HUDEP-2 (cell line): ENCODE measurements around the gene CRACDL.
"Not testable (repeated sequence)": the region's sequence is repeated elsewhere in the genome, so short reads cannot be mapped to it uniquely, and the experiment has no call there.

Experiments
- DNase-seq, 76 experiments: peaks; one replicate each; lab custom pipeline; 2025; ENCODE audit not compliant: unreplicated experiment in 76 of 76; lab: John Stamatoyannopoulos, UW

The CRACDL gene

DNA sequence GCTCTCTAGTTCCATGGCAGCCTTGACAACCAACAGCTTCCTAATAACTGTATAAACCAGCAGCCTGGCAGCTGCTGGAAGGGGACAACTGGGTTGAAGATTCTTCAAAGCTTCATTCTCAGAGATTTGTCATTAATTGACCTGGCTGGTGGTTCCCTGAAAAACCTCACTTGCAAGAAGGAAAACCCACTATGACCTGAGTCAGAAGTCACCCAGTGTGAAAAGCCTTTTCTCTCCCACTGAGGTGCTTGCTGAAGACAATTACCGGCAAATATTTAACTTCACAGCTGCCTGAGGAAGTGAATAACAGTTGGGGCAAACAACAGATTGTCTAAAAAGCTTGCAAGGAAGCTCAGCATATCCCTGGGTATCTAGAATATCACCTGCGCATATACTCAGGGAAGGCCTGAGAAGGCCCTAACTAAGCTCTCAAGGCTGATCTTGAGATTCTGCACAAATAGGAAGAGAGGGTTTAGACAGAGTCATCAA lies 49.9 kb downstream of the CRACDL start:
- DNase-seq = no peak

DNA sequence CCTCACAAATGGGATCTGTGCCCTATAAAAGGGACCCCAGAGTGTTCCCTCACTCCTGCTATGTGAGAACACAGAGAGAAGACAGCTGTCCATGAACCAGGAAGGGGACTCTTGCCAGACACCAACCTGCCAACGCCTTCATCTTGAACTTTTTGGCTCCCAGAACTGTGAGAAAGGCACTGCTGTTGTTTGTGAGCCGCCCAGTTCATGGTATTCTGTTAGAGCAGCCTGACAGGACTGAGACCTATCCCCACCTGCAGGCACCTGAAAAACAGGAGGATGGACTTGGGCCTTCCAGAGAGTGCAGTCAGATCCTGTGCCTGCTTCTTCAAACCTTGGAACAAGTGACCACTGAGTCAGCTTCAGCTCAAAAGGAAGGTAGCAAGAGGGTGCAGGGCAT lies 51.4 kb downstream of the CRACDL start:
- DNase-seq = no peak

DNA sequence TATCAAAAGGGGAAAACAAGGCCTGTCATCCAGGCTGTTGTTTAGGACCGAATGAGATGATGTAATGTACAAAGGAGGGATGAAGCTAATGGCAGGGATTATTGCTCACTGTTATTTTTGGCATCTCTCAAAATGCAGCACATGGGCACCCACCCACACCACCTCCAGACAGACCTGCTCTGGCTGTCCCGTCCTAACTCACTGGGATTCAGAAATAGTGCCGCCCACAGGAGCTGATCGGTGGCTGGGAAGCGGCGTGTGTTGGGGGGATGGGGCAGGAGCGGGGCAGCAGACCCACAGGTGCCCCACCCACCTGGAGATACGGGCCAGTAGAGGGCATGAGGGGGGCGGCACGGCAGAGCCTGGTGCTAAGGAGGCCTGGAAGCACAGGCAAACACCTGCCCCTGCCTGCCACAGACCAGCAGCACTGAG lies 52.2 kb downstream of the CRACDL start:
- no peak for DNase-seq

DNA sequence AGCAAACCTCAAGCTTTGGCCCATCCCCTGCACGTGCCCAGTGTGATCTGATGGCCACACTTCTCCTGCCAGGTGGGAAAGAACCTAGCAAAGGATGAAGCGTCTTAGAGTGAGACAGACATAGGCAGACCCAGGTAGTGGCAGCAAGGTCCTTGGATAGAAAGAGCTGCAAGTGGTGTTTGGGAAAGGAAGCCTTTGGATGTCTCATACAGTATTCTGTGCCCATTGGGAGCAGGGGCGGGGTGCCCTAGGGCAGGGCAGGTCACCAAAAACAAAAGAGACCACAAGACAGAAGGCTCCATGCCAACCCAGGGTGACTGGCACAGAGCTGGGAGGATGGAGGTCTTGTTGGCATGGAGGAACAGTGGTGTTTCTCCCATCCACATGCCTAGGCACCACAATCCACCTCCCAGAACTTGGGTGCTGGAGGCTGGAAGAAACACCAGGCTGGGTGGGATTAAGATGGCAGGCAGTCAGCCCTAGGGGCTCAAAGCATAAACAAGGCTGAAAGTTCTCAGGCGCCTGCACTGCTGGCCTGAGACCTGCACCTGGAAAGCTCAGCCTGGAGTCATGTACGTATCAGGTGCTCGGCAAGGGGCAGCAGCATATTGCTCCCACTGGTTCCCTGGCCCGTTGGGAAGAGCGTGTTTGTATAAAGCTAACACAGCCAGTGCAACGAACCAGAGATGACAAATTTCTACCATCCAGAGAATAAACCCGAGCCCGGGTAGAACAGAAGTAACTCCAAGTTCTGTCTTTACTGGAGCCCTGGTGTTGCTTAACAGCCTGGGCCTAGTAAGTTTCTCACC lies 52.9 kb downstream of the CRACDL start:
- DNase-seq = no peak

DNA sequence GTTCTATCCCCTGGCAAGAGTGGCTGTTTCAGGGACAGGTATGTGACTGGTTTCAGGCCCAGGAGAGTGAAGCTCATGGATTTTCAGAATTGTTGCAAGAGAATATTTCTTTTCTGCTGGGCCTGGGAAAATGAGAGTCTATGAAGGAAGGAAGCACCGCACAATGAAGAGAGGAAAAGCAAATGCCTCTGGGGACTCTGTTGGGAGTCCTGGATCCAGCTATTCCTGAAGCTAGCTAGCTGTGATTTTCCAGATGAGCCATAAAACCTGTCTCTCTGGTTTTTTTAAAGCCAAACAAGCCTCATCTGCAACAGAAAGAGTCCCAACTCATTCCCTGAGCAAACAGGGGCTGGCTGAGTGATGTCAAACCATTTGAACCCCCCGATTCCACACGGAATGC lies 53.7 kb downstream of the CRACDL start:
- no peak for DNase-seq

DNA sequence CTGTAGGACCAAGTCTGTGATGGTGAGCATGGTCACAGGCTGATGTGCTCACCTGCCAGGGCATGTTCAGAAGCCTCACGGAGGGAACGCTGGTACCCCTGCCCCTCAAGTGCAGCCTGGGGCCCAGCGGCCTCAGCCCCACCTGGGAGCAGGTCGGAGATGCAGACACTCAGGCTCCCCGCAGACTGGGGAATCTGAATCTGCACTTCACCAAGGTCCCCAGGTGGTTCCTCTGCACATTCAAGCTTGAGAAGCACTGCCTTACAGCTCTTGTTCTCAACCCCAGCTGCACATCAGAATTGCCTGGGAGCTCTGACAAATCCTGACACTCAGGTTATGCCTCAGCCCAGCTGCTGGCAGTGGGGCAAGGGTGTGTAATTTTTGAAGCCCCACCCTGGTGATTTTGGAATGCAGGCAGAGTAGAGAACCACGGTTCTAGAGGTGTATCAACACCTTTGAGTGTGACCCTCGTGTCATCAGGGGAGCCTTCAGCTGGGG lies 54.8 kb downstream of the CRACDL start:
- DNase-seq = no peak

DNA sequence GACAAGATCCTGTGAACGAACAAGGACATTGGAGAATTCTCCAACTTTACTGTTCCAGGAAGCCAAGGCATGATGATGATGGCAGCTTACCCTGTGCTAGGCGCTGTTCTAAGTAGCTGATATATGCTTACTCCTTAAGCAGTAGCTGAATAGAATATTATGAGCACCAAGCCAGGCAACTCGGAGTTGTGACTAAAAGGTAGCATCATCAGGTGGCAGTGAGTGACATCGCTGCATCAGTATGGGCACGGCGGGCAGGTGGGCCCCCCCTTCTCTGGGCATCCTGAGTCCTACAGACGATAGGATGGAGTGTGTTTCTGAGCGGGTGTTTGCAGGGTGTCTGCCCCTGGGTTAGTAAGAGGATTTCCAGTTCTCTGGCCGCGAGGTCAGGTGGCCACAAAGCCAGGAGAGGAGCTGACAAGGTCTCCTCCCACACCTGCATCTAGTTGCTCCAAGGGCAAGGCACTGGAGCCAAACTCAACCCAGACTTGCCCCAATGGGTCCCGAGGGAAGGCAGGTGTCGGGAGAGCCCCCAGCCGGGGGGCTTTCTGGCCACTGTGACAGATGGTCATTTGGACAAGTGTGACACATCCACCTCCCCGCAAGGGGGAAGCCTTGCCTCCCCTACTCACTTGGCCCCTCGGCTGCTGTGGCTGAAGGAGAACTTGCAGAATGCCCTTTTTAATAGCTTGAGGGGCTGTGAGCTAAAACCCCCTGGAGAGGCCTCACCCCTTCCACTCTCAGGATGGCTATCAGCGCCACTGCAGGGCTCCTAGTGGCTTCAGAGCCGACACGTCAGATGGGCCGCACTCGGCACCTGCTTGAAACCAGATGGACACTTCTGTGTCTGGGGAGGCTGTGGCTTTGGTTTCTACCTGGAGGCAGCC lies 55.5 kb downstream of the CRACDL start:
- DNase-seq = no peak

DNA sequence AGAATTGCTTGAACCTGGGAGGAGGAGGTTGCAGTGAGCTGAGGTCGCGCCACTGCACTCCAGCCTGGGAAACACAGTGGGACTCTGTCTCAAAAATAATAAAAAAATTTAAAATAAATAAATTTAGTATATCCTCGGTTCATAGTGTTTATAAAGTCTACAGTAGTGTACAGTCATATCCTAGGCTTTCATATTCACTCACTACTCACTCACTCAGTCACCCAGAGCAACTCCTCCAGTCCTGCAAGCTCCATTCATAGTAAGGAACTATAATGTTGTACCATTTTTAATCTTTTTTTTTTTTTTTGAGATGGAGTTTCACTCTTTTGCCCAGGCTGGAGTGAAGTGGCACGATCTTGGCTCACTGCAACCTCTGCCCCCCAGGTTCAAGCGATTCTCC lies 58.4 kb downstream of the CRACDL start:
- DNase-seq = not testable (repeated sequence)

DNA sequence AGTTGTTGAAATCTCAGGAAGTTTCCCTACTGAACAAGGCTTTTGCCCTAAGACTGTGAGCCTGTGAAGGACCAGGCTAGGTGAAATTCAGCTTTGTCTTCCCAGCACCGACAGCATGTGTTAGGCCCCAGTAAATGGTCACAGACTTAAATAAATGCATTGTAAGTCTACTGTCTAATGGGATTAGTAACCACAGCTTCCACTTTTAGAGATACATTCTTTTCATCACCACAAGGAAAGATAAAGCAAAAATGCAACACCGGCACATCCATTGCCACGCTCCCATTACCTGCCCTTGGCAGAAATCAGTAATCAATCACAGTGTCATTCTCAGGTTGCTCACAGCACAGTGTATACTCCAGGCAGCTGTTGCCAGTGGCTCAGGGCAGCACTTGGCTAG lies 59.3 kb downstream of the CRACDL start:
- DNase-seq = no peak

DNA sequence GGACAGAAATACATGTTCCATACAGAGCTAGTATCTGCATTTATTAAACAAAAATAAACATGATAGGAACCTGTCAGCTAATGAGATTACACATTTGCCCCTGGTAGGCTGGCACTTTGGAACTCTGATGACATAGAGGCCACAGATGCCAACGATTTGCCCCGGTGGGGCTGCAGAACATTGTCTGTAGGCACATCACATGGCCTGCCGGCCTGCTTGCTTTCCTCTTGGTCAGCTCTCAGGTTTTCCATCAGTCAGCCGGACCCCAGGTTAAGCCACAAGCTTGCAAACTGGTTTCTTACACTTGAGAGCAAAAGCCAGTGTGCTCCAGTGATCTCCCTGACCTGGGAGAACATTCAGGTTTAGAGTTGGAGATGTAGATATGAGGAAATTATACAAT lies 60.3 kb downstream of the CRACDL start:
- no peak for DNase-seq

DNA sequence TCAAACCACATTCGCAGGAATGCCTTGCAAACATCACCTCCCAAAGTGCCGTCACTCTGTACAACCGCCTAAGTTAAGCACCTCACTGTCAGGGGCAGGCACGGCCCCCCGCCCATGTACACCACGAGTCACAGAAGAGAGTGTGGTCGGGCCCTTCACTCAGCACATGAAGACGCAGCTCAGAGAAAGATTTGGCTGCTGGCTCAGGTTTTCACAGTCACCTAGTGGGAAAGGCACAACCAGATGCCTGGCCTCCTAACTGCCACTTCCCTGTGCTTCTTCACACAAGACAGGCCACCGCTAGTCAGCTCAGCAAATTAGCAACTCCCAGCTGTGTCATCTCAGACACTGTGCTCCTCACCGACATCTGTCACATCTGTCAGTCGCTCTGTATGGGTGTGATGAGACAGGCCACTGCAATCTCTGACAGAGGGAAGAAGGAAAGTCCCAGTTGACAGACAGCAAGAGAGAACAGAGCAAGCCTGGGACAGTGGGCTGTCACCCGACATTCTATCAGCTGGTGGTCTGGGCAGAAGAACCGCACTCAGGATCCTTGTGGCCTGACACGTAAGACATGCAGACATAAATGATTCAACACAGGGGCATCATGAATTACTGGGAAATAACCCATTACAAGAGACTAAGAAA lies 60.8 kb downstream of the CRACDL start:
- DNase-seq = no peak

DNA sequence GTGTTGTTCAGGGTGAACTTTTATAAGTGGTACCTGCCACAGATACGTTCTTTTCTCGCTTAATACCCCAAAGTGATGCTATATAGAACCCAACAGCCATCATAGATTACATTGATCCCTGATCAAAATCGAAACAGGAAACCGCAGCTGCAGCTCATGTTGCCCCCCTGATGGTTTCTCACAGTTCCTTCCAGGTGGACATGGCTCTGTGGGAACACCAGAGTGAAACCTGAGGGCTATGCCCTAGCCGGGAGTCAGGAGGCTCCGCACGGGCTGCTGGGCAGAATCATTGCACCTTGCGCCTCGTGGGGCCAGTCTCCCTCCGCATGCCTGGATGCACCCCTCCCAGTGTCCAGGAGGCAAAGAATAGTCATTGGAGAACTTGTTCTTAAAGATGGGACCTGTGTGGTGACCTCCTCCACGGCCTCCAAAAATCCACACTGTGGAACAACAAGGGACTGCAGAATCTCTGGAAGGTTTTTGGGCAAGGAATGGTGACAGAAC lies 61.8 kb downstream of the CRACDL start:
- no peak for DNase-seq

DNA sequence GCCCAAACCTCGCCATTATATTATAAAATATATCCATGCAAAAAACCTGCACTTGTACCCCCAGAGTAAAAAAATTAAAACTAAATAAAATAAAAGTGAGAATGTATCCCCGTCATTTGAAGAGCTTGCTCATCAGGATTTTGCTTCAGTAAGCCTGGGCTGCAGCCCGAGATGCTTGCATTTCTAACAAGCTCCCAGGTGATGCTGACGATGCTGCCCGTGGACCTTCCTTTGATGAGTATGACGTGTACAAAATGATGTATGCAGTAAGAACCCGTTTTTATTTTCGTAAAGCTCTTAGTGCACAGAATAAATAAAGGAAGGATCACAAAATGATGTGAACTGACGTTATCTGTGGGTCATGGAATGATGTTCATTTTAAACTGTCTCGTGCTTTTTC lies 63.5 kb downstream of the CRACDL start:
- DNase-seq = no peak

DNA sequence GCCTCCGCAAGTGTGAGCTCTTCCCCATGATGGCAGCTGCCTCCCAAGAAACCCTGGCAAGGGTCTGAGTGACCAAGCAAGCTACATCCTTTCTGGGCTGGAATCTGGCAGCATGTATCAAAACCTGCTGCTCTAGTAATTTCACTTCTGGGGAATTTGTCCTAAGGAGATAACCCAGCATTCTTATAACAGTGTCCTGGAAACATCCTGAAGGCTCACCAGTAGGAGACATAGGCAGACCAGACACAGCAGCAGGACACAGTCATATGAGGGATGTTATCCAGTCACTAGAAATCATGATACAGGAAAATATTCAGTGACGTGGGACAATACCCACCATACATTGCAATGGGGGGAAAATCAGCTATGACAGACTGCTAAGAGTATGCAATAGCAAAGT lies 64.5 kb downstream of the CRACDL start:
- DNase-seq = no peak

DNA sequence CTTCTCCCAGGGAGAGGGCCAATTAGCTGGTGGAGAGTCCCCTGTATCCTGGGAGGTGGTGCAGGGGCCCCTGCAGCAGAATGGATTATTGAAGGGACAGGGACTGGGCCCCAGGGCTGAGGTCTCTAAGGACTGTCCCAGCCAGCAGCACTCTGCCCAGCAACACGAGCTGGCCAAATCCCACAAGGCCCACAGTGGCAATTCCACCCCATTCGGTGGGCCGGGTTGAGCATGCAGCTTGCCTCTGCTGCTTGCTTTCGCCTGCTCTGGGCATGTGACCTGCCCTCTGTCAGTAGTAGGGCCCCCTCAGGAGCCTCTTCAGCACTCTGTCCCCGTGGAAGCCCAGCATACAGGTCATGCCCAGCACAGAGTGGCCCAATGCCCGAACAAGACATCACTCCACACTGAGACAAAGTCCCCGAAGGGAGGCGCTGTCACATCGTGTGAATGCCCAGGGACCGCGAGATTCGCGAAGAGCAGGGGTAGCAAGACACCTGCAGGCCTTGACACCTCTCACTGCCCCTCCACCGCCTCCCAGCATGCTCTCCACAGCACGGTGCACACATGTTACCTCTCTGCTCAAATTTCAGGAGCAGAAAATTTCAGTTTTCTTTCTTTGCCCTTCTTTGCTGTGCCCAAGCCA lies 65.4 kb downstream of the CRACDL start:
- no peak for DNase-seq

DNA sequence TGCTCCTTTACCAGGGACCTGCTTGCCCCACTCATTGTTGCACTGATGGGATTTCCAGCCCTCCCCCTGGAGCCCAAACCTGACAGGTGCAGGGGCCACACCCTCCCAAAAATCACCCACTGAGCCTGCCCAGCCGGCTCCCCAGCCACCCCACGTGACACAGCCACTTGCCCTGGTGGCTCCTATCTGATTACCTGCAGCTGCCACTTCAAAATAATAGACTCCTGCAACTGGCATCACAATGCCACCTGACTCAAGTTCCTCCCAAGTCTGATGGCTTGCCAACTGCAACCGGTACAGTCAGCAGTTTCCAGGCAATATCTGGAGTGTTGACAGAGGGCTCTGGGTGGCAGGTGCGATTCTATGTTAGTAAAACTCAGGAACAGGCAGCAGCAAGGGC lies 66.2 kb downstream of the CRACDL start:
- DNase-seq = no peak

DNA sequence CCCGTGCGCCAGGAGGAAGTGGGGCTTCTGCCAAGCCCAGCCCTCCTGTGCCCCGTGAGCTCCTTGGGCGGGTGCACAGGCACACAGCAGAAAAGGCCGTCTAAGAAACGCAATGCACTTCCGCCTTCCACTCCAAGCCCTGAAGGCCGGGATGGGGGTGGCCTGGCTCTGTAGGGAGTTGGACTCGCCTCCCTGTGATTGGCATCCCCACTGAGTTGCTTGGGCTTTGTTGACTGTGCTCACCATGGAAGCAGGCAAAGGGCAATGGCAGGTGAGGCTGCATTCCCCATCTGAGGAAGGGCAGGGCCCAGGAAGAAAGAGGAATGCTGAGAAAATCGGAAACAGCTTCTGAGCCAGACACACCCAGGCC lies 66.8 kb downstream of the CRACDL start:
- DNase-seq = no peak

DNA sequence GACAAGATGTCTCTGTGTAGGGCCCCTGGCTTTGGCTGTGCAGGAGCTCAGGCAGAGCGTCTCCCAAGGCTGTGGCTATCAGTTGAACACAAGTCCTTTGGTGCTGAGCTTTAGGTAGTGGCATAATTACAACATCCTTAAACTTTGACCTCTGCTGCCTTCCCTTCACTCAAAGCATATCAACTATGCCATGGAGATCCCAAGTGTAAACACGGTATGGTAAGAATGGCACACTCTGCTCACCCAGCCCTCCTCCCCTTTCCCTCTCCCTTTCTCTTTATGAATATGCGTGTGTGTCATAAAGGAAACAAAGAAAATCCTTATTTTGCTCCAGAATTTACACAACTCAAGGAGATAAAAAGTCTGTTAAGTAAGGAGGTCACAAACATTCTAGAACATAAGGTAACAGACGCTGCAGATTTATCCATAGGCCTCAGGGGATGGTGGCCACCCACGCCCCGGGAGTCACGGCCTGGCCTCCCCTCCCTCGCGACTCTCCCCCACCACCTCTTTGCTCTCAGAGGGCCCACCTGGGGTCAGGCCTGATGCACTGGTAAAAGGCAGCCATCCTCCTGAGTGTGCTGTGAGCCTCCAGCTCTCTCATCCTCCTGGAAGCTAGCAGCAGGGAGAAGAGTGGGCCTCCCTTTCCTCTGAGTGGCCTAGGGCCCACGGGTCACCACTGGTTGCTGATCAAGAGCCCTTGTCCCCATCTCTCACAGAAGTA lies 67.3 kb downstream of the CRACDL start:
- no peak for DNase-seq

DNA sequence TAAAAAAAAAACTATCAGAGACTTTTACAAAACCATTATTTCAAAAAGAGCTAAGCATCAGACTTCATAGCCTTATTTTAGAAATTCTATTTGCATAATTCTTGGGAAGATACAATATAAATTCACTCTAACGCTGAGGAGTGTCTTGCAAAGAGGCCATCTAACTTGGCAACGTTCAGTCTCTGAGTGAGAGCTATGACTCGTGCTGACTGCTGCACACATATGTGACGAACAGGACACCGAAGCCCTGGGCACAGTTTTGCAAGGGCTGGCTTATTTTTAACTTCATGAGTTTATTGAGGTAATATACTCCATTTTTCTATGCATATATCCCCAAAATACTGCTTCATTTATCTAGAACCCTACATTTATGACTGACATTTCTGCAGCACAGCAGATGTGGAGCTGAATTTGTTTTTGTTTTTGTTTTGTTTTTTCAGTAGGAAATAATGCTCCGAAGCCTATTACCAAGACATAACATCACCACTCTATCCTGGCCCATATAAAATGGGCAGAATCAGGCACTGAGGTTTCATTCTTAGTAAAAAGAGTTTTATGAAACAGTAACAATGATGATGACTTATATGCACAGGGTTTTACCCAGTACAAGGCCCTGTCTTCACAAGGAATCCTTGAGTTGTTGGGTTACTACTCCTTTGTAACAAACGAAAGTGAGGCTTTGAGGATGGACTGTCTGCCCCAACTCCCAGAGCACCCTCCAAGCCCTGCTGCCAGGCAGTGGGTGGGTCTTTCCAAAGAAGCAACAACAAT lies 68.3 kb downstream of the CRACDL start:
- no peak for DNase-seq
